RPMI8226 (cell line): Measurements from ENCODE around the gene C1orf122.

Source experiments
- DNase-seq: peaks from one replicate; pipeline ENCODE4 v3.0.0-alpha.2; 2015

C1orf122 gene

GRCh38 chr1:37846647-37847339 is 39.2 kb downstream of the C1orf122 start:
- no peak for DNase-seq

GRCh38 chr1:37849480-37849879 is 41.9 kb downstream of the C1orf122 start:
- DNase-seq, result no peak

- DNase-seq, result no peak
Observed at GRCh38 chr1:37850352-37850955, 42.9 kb downstream of the C1orf122 start.

- no peak for DNase-seq
Observed at GRCh38 chr1:37851262-37851661, 43.7 kb downstream of the C1orf122 start.

- no peak for DNase-seq
Observed at GRCh38 chr1:37851782-37852210, 44.2 kb downstream of the C1orf122 start.

- DNase-seq, result no peak
Observed at GRCh38 chr1:37853157-37853556, 45.6 kb downstream of the C1orf122 start.

GRCh38 chr1:37854406-37854805 is 46.8 kb downstream of the C1orf122 start:
- DNase-seq, result no peak
